H1 (cell line): Measurements from ENCODE around the gene GULP1. TPM values are rescaled to one million over a fixed set of nuclear protein-coding genes. Genes with fewer than 3 reads are reported as not detected.

Experiments used
- CBX5 ChIP-seq: fragments of 300-800, 300-1000 bp; sonication (generic); IDR thresholded peaks from 2 replicates; pipeline ENCODE4 v1.7.1; 2016; ENCODE audit warnings: antibody characterized with exemption, low read length, low read depth
- CHD7 ChIP-seq: fragments of 300-600 bp; sonication (generic); IDR thresholded peaks from 2 replicates; pipeline ENCODE4 v1.7.1; 2012; ENCODE audit warnings: low read length, moderate library complexity, mild to moderate bottlenecking, inconsistent platforms; ENCODE audit not compliant: insufficient replicate concordance
- polyA plus RNA-seq, 7 experiments: library from polyadenylated mRNA; depleted of rRNA in 3 of 7; stranded (reverse) in 5 of 7; unstranded in 2 of 7; fragments of >200 nt in 5 of 7; fragments of 200-250 nt in 2 of 7; gene quantifications; 1 replicate in 5 of 7; 2 replicates in 1 of 7; 4 replicates in 1 of 7; pipeline versions ENCODE4 v1.2.1 to v1.2.3, GENCODE V29; 2011 to 2013; ENCODE audit warnings: missing spikeins in 2 of 7, mixed read lengths in 2 of 7
- total RNA-seq: library from RNA; stranded (reverse); fragmentation: NEBNext Ultra II Directional; extraction: Animal tissue kit (Norgen Biotek cat#: 25700); gene quantifications from 2 replicates; pipeline ENCODE4 v1.2.1, GENCODE V29; 2021

GULP1 gene
- total and polyA plus RNA-seq, 2 of the 8 experiments (the other 6 are each of a cell fraction or from before 2014, with no cell fraction given), result 69.7 to 139 TPM

DNA sequence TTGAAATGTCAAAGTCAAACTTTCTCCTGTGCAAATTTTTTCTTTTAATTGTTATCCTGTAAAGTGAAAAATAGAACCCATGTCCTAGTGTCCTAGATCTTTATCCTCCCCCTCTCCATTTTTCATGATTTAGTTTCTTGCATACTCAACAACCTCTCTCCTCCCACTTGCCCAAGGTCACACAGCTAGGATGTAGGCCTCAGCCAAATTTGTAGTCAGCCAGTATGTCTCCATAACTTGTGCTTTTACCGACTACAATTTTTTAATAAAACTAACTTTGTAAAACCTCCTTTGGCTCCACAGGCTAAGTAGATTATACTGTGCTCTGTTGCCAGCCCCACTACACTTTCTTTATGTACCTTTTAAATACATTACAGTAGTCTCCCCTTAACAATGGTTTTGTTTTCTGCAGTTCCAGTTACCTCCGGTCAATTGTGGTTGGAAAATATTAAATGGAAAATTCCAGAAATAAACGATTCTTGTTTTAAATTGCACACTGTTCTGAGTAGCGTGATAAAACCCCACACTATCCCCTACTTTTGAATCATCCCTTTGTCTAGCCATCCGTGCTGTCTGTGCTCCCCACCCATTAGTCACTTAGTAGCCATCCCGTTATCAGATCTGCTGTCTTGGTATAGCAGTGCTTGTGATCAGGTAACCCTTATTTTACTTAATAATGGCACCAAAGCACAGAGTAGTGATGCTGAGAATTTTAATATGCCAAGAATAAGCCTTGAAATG is 22.8 kb downstream of the GULP1 start (continued):
- TF ChIP-seq CHD7 (no peak), CBX5 (no peak)
- TF ChIP-seq, all 59 proteins: peak for 0
